Cardiac ventricle fibroblast (primary cell): ENCODE measurements around the gene CES2. TPM values are rescaled to one million over a fixed set of nuclear protein-coding genes. Genes with fewer than 3 reads are reported as not detected.

Source experiments
- total RNA-seq: library from RNA; depleted of rRNA; stranded (reverse); fragments of >200 nt; gene quantifications from 2 replicates; pipeline ENCODE4 v1.2.3, GENCODE V29; 2015

Gene CES2
- total RNA-seq: 17.9 and 22.6 TPM in 2 replicates

DNA sequence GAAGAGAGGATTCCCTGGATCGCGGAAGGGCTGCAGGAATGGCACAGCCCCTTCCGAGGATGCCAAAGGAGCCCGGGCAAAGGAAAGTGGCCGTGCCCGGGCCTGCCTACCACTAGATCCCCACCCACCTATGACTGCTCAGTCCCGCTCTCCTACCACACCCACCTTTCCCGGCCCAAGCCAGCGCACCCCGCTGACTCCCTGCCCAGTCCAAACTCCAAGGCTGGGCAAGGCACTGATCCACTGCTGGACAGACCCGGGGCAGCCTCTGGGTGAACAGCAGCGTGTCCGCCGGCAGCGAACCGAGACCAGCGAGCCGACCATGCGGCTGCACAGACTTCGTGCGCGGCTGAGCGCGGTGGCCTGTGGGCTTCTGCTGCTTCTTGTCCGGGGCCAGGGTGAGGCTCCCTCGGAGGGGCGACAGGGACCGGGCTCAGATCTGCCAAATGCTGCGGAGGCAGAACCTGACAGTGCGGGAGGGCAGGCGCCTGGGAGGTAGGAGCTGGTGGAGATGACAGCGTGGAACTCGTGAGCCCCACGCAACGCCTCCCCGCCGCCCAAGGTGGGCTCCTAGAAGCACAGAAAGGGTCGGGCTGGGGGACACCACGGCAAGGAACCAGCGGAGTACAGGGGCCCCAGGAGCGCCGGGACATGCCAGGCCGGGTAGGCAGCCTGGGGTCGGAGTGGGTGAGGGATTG is at the start of gene CES2:
Gene CES2, plus strand, starts transcription at position 203 of the 698 bp plus-strand sequence. Its CDS starts 120 bp downstream, at position 323.

GRCh38 chr16:66918803-66919568 is 16.3 kb upstream of the CES2 start, which contains the start of gene CDH16:
Gene CDH16, minus strand, starts transcription at chr16:66918885. Its CDS starts 820 bp downstream, at chr16:66918065.

GRCh38 chr16:66925322-66925840 is 9.9 kb upstream of the CES2 start, which contains the start of gene RRAD:
Gene RRAD, minus strand, starts transcription at chr16:66925535. Its CDS starts 356 bp downstream, at chr16:66925179.

DNA sequence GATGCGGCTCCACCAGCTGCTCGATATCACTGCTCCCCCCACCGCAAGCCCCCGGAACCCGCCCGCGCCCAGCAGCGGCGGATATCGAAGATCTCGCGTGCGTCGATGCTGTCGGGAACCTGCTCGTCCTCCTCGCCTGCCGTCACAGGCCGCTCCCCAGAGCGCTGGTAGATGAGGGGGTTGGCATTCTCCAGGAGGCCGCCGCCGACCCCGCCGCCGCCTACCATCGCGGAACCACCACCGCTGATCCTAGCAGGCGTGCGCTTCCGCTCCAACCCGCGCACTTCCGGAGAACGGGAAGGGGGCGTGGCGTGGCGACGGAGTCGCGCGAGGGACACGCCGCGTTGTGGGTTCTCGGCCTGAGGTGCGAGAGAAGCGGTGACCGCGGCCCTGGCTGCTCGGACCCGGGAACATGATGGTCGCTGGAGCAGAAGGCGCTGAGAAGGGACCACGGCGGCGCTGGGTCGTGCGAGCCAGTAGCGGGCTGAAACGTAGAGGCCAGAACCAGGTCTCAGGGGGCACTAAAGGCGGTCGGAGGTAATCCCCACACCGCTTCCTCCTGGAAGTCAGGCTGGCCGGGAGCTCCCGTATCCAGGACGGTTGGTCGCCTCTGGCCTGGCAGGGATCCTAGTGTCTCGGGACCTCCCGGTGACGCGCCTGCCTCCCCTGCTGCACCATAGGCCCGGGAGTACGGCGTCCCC is 1.0 kb upstream of the CES2 start, which contains the start of gene CIAO2B:
Gene CIAO2B, minus strand, starts transcription at position 265 of the 701 bp plus-strand sequence. Its CDS starts 38 bp downstream, at position 227.

GRCh38 chr16:66961065-66961744 is 25.9 kb downstream of the CES2 start, which contains the start of gene CES3:
Gene CES3, plus strand, starts transcription at chr16:66961266. Its CDS starts 42 bp downstream, at chr16:66961308.

GRCh38 chr16:66988197-66988788 is 53.0 kb downstream of the CES2 start, which contains the start of gene CES4A:
Gene CES4A, plus strand, starts transcription at chr16:66988589. Its CDS starts 184 bp downstream, at chr16:66988773.

Other genes with a start within 250 kb of the CES2 start
- 10.8 and 11.0 TPM in 2 replicates for gene CMTM4, start 238.8 kb upstream of the CES2 start, total RNA-seq
- gene DYNC1LI2, start 183.9 kb upstream of the CES2 start, total RNA-seq: 42.3 and 74.3 TPM in 2 replicates
- not detected in 2 replicates for gene TERB1, start 133.9 kb upstream of the CES2 start, total RNA-seq
- gene NAE1, start 104.5 kb upstream of the CES2 start, total RNA-seq: 29.0 and 36.8 TPM in 2 replicates
- gene CA7, start 91.1 kb upstream of the CES2 start, total RNA-seq: not detected in 2 replicates
- 8.6 and 10.0 TPM in 2 replicates for gene PDP2, start 55.0 kb upstream of the CES2 start, total RNA-seq
- gene CDH16, start 16.6 kb upstream of the CES2 start, total RNA-seq: not detected in 2 replicates
- gene RRAD, start 10.0 kb upstream of the CES2 start, total RNA-seq: 1.00 TPM in 1 of 2 replicates, not detected in the other
- gene CIAO2B, start 1.1 kb upstream of the CES2 start, total RNA-seq: 35.9 and 48.6 TPM in 2 replicates
- not detected in 2 replicates for gene CES3, start 25.8 kb downstream of the CES2 start, total RNA-seq
- gene CES4A, start 53.1 kb downstream of the CES2 start, total RNA-seq: 2.2 and 4.4 TPM in 2 replicates
- gene CBFB, start 93.6 kb downstream of the CES2 start, total RNA-seq: 28.8 and 34.8 TPM in 2 replicates
- gene PHAF1, start 174.4 kb downstream of the CES2 start, total RNA-seq: 9.5 and 15.7 TPM in 2 replicates
- 59.2 and 71.5 TPM in 2 replicates for gene B3GNT9, start 215.5 kb downstream of the CES2 start, total RNA-seq
- gene TRADD, start 224.4 kb downstream of the CES2 start, total RNA-seq: 25.2 and 28.0 TPM in 2 replicates
- 17.1 and 20.8 TPM in 2 replicates for gene FBXL8, start 224.4 kb downstream of the CES2 start, total RNA-seq
- gene HSF4, start 229.2 kb downstream of the CES2 start, total RNA-seq: 5.3 and 7.7 TPM in 2 replicates
- gene NOL3, start 235.0 kb downstream of the CES2 start, total RNA-seq: 20.3 and 26.3 TPM in 2 replicates
- 8.7 and 16.3 TPM in 2 replicates for gene MATCAP1, start 248.4 kb downstream of the CES2 start, total RNA-seq